COR-L47 (cell line): Measurements from ENCODE around the gene SLPI.

Source experiments
- DNase-seq: peaks from one replicate; lab custom pipeline; 2025; lab: John Stamatoyannopoulos, UW

The SLPI gene

GRCh38 chr20:45275338-45275737 is 21.0 kb upstream of the SLPI start:
- DNase-seq: no peak

- DNase-seq: no peak
Measured at GRCh38 chr20:45269754-45270270, 15.4 kb upstream of the SLPI start.

GRCh38 chr20:45269056-45269455 is 14.7 kb upstream of the SLPI start:
- DNase-seq: no peak

GRCh38 chr20:45268531-45268930 is 14.2 kb upstream of the SLPI start:
- DNase-seq: no peak

GRCh38 chr20:45266977-45267376 is 12.6 kb upstream of the SLPI start:
- no peak for DNase-seq

GRCh38 chr20:45263556-45264266 is 9.3 kb upstream of the SLPI start:
- no peak for DNase-seq

- no peak for DNase-seq
Measured at GRCh38 chr20:45258664-45259063, 4.3 kb upstream of the SLPI start.

- no peak for DNase-seq
Measured at GRCh38 chr20:45258259-45258658, 3.9 kb upstream of the SLPI start.

GRCh38 chr20:45257711-45258110 is 3.3 kb upstream of the SLPI start:
- DNase-seq: no peak

- no peak for DNase-seq
Measured at GRCh38 chr20:45257161-45257560, 2.8 kb upstream of the SLPI start.

- DNase-seq: no peak
Measured at GRCh38 chr20:45253261-45253660, 1.1 kb downstream of the SLPI start.

- DNase-seq: no peak
Measured at GRCh38 chr20:45251884-45252560, 2.3 kb downstream of the SLPI start.

- DNase-seq: no peak
Measured at GRCh38 chr20:45248609-45249008, 5.8 kb downstream of the SLPI start.

- DNase-seq: no peak
Measured at GRCh38 chr20:45247865-45248264, 6.5 kb downstream of the SLPI start.

- DNase-seq: no peak
Measured at GRCh38 chr20:45246109-45246508, 8.3 kb downstream of the SLPI start.

GRCh38 chr20:45238139-45238538 is 16.2 kb downstream of the SLPI start:
- no peak for DNase-seq

GRCh38 chr20:45235995-45236394 is 18.4 kb downstream of the SLPI start:
- no peak for DNase-seq

GRCh38 chr20:45230631-45231030 is 23.7 kb downstream of the SLPI start:
- no peak for DNase-seq

- peak; percentile 31 for DNase-seq
Measured at GRCh38 chr20:45229264-45230056, 24.9 kb downstream of the SLPI start.

- DNase-seq: no peak
Measured at GRCh38 chr20:45226287-45226686, 28.1 kb downstream of the SLPI start.

GRCh38 chr20:45223136-45223535 is 31.2 kb downstream of the SLPI start:
- DNase-seq: peak; percentile 26

- DNase-seq: no peak
Measured at GRCh38 chr20:45221076-45221475, 33.3 kb downstream of the SLPI start, which contains the start of gene SEMG2. TSS of gene SEMG2 (plus strand) at chr20:45221373. CDS start at chr20:45221390, 17 bp downstream.

GRCh38 chr20:45218636-45219035 is 35.7 kb downstream of the SLPI start:
- no peak for DNase-seq
